HCT116 (cell line): Measurements from ENCODE around the gene CHMP1B. TPM values are rescaled to one million over a fixed set of nuclear protein-coding genes. Genes with fewer than 3 reads are reported as not detected.

Source experiments
- ATAC-seq: fragments of 200-7000 bp; cut with Tn5 transposase; 2 replicates; pipeline ENCODE4 v1.9.1; 2020; ENCODE audit warnings: mild to moderate bottlenecking, moderate library complexity
- BruUV-seq: library from RNA; stranded (reverse); fragments of 400-500 nt; replicated peaks from 2 replicates; lab custom pipeline; 2021; lab: Mats Ljungman, UMichigan
- CTCF ChIA-PET: fragments of 300-600 bp; sonication (Branson Sonifier 250); formaldehyde crosslinking; loops from one replicate; lab custom pipeline; 2021; ENCODE audit warnings: antibody characterized with exemption; lab: Charles Lee
- POLR2A ChIA-PET: fragments of 300-600, 350-600 bp; sonication (Branson Sonifier 250); formaldehyde crosslinking; loops from one replicate; lab custom pipeline; 2021; ENCODE audit warnings: antibody characterized with exemption; lab: Charles Lee
- RAD21 ChIA-PET, 2 experiments: fragments of 300-600 bp; sonication (Branson Sonifier 250); formaldehyde crosslinking; loops; one replicate each; lab custom pipeline; 2023; ENCODE audit warnings: low total read pairs in 2 of 2; ENCODE audit not compliant: uncharacterized antibody in 2 of 2, unreplicated experiment in 2 of 2, low non-redundant PET in 1 of 2; lab: Charles Lee
- DNase-seq: peaks from one replicate; pipeline ENCODE4 v3.0.0-alpha.2; 2010; ENCODE audit warnings: low read depth, low spot score
- H2AFZ ChIP-seq: fragments of 200-600 bp; shearing (Covaris generic), sonication (generic); 2 replicates; pipeline ENCODE4 v1.6.1; 2017; ENCODE audit warnings: low read depth, mixed run types, mixed read lengths, antibody characterized with exemption, low read length; ENCODE audit not compliant: poor library complexity, severe bottlenecking
- H3K27ac ChIP-seq: 2 replicates; pipeline ENCODE4 v1.5.1; 2012; ENCODE audit warnings: low read depth, low read length
- H3K27me3 ChIP-seq: fragments of 200-600 bp; sonication (generic); 2 replicates; pipeline ENCODE4 v1.6.1; 2016; ENCODE audit warnings: mixed run types, low read length, mixed read lengths; ENCODE audit not compliant: insufficient read depth
- H3K36me3 ChIP-seq, 2 experiments: fragments of 200-500 bp in 1 of 2; fragments of 200-600 bp in 1 of 2; sonication (Bioruptor generic) in 1 of 2; sonication (generic) in 1 of 2; 2 replicates each; pipeline versions ENCODE4 v1.5.1 to v1.6.1; 2014 to 2016; ENCODE audit warnings: low read length in 2 of 2, inconsistent platforms in 1 of 2, mixed read lengths in 1 of 2, mixed run types in 1 of 2; ENCODE audit not compliant: insufficient read depth in 2 of 2, control insufficient read depth in 1 of 2
- H3K4me1 ChIP-seq, 2 experiments: fragments of 200-600 bp in 1 of 2; sonication (generic) in 1 of 2; 2 replicates each; pipeline versions ENCODE4 v1.5.1 to v1.6.1; 2012 to 2017; ENCODE audit warnings: low read length in 2 of 2, inconsistent platforms in 1 of 2, mild to moderate bottlenecking in 1 of 2, mixed read lengths in 1 of 2, mixed run types in 1 of 2, moderate library complexity in 1 of 2; ENCODE audit not compliant: insufficient read depth in 2 of 2, control insufficient read depth in 1 of 2
- H3K4me2 ChIP-seq: fragments of 200-600 bp; sonication (generic); 2 replicates; pipeline ENCODE4 v1.6.1; 2017; ENCODE audit warnings: mixed run types, low read length, mixed read lengths
- H3K4me3 ChIP-seq, 2 experiments: fragments of 200-600 bp in 1 of 2; sonication (generic) in 1 of 2; replicated peaks in 1 of 2; 2 replicates each; pipeline ENCODE4 v1.5.1; 2011 to 2016; ENCODE audit warnings: low read length in 2 of 2, control low read depth in 1 of 2, low read depth in 1 of 2, mild to moderate bottlenecking in 1 of 2, mixed read lengths in 1 of 2, mixed run types in 1 of 2
- H3K79me2 ChIP-seq: fragments of 200-600 bp; sonication (generic); 2 replicates; pipeline ENCODE4 v1.6.1; 2017; ENCODE audit warnings: mild to moderate bottlenecking, mixed run types, low read length, moderate library complexity, mixed read lengths; ENCODE audit not compliant: insufficient read depth
- H3K9ac ChIP-seq: fragments of 200-600 bp; sonication (generic); 2 replicates; pipeline ENCODE4 v1.6.1; 2016; ENCODE audit warnings: low read length, mixed read lengths
- H3K9me2 ChIP-seq: fragments of 200-600 bp; sonication (generic), shearing (Covaris generic); 2 replicates; pipeline ENCODE4 v1.6.1; 2017; ENCODE audit warnings: mixed run types, mild to moderate bottlenecking, moderate library complexity; ENCODE audit not compliant: insufficient read depth
- H3K9me3 ChIP-seq, 2 experiments: fragments of 200-500 bp in 1 of 2; fragments of 200-600 bp in 1 of 2; sonication (Bioruptor generic) in 1 of 2; sonication (generic) in 1 of 2; 2 replicates each; pipeline ENCODE4 v1.6.1; 2014 to 2017; ENCODE audit warnings: low read length in 2 of 2, mixed read lengths in 2 of 2, inconsistent platforms in 1 of 2, low read depth in 1 of 2, mild to moderate bottlenecking in 1 of 2, mixed run types in 1 of 2, moderate library complexity in 1 of 2; ENCODE audit not compliant: control insufficient read depth in 1 of 2, insufficient read depth in 1 of 2
- H4K20me1 ChIP-seq: fragments of 200-600 bp; sonication (generic), shearing (Covaris generic); 2 replicates; pipeline ENCODE4 v1.6.1; 2017; ENCODE audit warnings: mixed run types, mild to moderate bottlenecking, moderate library complexity; ENCODE audit not compliant: insufficient read depth
- CBX3 ChIP-seq: IDR thresholded peaks from 2 replicates; pipeline ENCODE4 v1.6.1; 2012; ENCODE audit warnings: low read depth
- EGR1 ChIP-seq: IDR thresholded peaks from 2 replicates; pipeline ENCODE4 v1.6.1; 2012; ENCODE audit warnings: low read depth
- ELF1 ChIP-seq: IDR thresholded peaks from 2 replicates; pipeline ENCODE4 v1.6.1; 2012; ENCODE audit warnings: low read depth, borderline replicate concordance
- EZH2phosphoT487 ChIP-seq: fragments of 200-600 bp; IDR thresholded peaks from 2 replicates; pipeline ENCODE4 v1.6.1; 2018; ENCODE audit warnings: antibody characterized with exemption, borderline replicate concordance
- FOSL1 ChIP-seq: IDR thresholded peaks from 2 replicates; pipeline ENCODE4 v1.6.1; 2012; ENCODE audit warnings: low read depth
- POLR2A ChIP-seq: IDR thresholded peaks from 2 replicates; pipeline ENCODE4 v1.7.0; 2011; ENCODE audit warnings: borderline replicate concordance; ENCODE audit not compliant: insufficient read depth, insufficient read length; ENCODE audit errors: extremely low read depth
- POLR2AphosphoS5 ChIP-seq: IDR thresholded peaks from 2 replicates; pipeline ENCODE4 v1.6.1; 2011; ENCODE audit warnings: mild to moderate bottlenecking, low read depth, low read length, moderate library complexity
- SIN3A ChIP-seq: IDR thresholded peaks from 2 replicates; pipeline ENCODE4 v1.6.1; 2012; ENCODE audit warnings: low read depth
- SP1 ChIP-seq: IDR thresholded peaks from 2 replicates; pipeline ENCODE4 v1.6.1; 2012; ENCODE audit warnings: low read depth
- SRF ChIP-seq: IDR thresholded peaks from 2 replicates; pipeline ENCODE4 v1.6.1; 2012; ENCODE audit warnings: low read depth
- TCF7L2 ChIP-seq: IDR thresholded peaks from 2 replicates; pipeline ENCODE4 v1.7.0; 2011; ENCODE audit warnings: borderline replicate concordance, inconsistent platforms; ENCODE audit not compliant: insufficient read depth, insufficient read length; ENCODE audit errors: extremely low read depth
- YY1 ChIP-seq: IDR thresholded peaks from 2 replicates; pipeline ENCODE4 v1.6.1; 2011; ENCODE audit warnings: low read length, low read depth, moderate library complexity, mild to moderate bottlenecking; ENCODE audit not compliant: insufficient replicate concordance; ENCODE audit errors: extremely low read depth
- ZFX ChIP-seq: fragments of 450-650 bp; IDR thresholded peaks from 2 replicates; pipeline ENCODE4 v1.6.1; 2017
- ZNF274 ChIP-seq: fragments of 200-500 bp; sonication (Bioruptor generic); IDR thresholded peaks from 2 replicates; pipeline ENCODE4 v1.6.1; 2014; ENCODE audit warnings: mild to moderate bottlenecking, low read depth, low read length, inconsistent platforms
- intact Hi-C: fragments of 100-400 bp; cut with micrococcal nuclease; formaldehyde crosslinking; loops from 2 replicates; pipeline ENCODE4 v1.10.0; 2022
- total RNA-seq: library from RNA; stranded (reverse); gene quantifications from one replicate; pipeline ENCODE4 v1.2.1, GENCODE V29; 2021; ENCODE audit not compliant: unreplicated experiment
- TF ChIP-seq, protein P1 (sequence below): IDR thresholded peaks from 2 replicates; pipeline ENCODE4 v1.6.1; 2012; ENCODE audit warnings: low read depth
- TF ChIP-seq, protein P2 (sequence below): IDR thresholded peaks from 2 replicates; pipeline ENCODE4 v1.6.1; 2012
- TF ChIP-seq, protein P3 (sequence below): IDR thresholded peaks from 2 replicates; pipeline ENCODE4 v1.6.1; 2012
- TF ChIP-seq, protein P4 (sequence below): IDR thresholded peaks from 2 replicates; pipeline ENCODE4 v1.6.1; 2011; ENCODE audit warnings: mild to moderate bottlenecking, low read length, moderate library complexity; ENCODE audit not compliant: insufficient replicate concordance; ENCODE audit errors: extremely low read depth

CHMP1B gene
- total RNA-seq, 1 experiment from 2014 or later, result 30.3 TPM

DNA sequence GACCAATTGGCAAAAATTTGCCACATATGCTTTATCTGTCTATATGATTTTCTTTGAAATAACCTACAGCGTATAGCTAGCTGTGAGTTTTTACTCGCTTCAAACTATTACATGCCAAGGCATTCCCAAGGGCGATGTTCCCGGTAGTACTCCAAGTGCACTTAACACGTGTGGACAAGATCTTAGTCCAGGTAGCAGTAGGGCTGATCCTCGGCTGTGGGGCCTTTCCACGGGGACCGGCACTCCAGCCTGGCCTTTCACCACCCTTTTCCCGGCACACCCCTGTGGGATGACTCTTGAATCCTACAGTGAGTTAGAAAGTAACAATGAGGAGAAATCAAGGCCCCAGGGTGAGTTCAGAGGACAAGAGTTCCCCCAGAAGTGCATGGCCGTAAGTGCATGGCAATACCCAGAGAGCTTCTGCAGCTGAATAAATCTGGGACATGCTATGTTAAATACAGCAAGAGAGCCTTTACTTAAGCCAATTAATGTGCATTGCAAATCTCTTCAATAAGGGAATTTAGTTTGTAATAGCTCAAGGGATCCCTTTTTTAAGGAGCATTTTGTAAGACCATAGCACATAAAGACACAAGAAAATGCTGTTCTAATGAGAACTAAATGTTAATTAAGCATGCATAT is 26.4 kb downstream of the CHMP1B start:
- no peak overlapping the region for H2AFZ ChIP-seq
- H3K79me2 ChIP-seq, result no peaks in the 10 kb centered on the region
- ATAC-seq (no peak), DNase-seq (no peak)
- no peak overlapping the region for H3K27ac ChIP-seq
- intact Hi-C loops, result no loop called here
- no peak overlapping the region for H3K9ac ChIP-seq
- H3K4me3 ChIP-seq, result no peak overlapping the region
- no peaks in the 10 kb centered on the region for H3K27me3 ChIP-seq
- H3K4me2 ChIP-seq, result no peak overlapping the region
- TF ChIP-seq POLR2A (no peak), TCF7L2 (no peak), ELF1 (no peak), ZNF274 (no peak), SIN3A (no peak), POLR2AphosphoS5 (no peak), ZFX (no peak), SP1 (no peak), CBX3 (no peak), YY1 (no peak), EZH2phosphoT487 (no peak), EGR1 (no peak), SRF (no peak), FOSL1 (no peak)
- TF ChIP-seq, protein P1, sequence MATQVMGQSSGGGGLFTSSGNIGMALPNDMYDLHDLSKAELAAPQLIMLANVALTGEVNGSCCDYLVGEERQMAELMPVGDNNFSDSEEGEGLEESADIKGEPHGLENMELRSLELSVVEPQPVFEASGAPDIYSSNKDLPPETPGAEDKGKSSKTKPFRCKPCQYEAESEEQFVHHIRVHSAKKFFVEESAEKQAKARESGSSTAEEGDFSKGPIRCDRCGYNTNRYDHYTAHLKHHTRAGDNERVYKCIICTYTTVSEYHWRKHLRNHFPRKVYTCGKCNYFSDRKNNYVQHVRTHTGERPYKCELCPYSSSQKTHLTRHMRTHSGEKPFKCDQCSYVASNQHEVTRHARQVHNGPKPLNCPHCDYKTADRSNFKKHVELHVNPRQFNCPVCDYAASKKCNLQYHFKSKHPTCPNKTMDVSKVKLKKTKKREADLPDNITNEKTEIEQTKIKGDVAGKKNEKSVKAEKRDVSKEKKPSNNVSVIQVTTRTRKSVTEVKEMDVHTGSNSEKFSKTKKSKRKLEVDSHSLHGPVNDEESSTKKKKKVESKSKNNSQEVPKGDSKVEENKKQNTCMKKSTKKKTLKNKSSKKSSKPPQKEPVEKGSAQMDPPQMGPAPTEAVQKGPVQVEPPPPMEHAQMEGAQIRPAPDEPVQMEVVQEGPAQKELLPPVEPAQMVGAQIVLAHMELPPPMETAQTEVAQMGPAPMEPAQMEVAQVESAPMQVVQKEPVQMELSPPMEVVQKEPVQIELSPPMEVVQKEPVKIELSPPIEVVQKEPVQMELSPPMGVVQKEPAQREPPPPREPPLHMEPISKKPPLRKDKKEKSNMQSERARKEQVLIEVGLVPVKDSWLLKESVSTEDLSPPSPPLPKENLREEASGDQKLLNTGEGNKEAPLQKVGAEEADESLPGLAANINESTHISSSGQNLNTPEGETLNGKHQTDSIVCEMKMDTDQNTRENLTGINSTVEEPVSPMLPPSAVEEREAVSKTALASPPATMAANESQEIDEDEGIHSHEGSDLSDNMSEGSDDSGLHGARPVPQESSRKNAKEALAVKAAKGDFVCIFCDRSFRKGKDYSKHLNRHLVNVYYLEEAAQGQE, result no peak
- TF ChIP-seq, protein P2, sequence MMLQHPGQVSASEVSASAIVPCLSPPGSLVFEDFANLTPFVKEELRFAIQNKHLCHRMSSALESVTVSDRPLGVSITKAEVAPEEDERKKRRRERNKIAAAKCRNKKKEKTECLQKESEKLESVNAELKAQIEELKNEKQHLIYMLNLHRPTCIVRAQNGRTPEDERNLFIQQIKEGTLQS, result no peak
- TF ChIP-seq, protein P3, sequence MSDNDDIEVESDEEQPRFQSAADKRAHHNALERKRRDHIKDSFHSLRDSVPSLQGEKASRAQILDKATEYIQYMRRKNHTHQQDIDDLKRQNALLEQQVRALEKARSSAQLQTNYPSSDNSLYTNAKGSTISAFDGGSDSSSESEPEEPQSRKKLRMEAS, result no peak
- TF ChIP-seq, protein P4, sequence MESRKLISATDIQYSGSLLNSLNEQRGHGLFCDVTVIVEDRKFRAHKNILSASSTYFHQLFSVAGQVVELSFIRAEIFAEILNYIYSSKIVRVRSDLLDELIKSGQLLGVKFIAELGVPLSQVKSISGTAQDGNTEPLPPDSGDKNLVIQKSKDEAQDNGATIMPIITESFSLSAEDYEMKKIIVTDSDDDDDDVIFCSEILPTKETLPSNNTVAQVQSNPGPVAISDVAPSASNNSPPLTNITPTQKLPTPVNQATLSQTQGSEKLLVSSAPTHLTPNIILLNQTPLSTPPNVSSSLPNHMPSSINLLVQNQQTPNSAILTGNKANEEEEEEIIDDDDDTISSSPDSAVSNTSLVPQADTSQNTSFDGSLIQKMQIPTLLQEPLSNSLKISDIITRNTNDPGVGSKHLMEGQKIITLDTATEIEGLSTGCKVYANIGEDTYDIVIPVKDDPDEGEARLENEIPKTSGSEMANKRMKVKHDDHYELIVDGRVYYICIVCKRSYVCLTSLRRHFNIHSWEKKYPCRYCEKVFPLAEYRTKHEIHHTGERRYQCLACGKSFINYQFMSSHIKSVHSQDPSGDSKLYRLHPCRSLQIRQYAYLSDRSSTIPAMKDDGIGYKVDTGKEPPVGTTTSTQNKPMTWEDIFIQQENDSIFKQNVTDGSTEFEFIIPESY, result no peak
- no peaks in the 10 kb centered on the region for H3K36me3 ChIP-seq
- H3K4me1 ChIP-seq, result no peaks in the 10 kb centered on the region; a peak in 1 of 4 replicates
- peaks cover 0 to 3% of the 10 kb centered on the region in 2 experiments; a peak in 1 of 4 replicates for H3K9me3 ChIP-seq
- no peaks in the 10 kb centered on the region for H4K20me1 ChIP-seq
- ChIA-PET RAD21 (no interaction called here), CTCF (no interaction called here), POLR2A (no interaction called here)
- BruUV-seq, result no TSS peak
- H3K9me2 ChIP-seq, result no peaks in the 10 kb centered on the region
